ENCODE data around the gene CSRNP2.

Gene CSRNP2

DNA sequence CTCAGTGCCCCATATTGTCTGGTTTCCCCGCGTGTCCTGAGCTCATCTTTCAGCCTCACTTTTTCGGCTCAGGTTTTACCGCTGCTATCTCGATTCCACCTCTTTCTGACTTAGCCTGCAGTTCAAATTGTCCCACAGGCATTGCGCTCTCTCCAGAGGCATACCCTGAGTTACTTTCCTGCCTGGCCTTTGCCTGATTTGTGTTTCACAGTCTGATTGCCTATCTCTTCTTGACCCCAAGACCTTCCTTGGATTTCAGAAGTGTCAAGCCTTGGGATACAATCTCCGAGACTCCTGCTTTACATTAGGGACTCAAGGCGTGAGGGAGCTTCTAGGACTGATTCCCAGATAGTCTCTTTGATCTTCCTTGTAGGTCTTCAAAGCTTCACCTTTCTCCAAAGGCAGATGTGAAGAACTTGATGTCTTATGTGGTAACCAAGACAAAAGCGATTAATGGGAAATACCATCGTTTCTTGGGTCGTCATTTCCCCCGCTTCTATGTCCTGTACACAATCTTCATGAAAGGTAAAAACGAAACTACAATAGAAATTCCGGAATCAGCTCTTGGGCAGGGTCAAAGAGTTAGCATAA, 34.6 kb downstream of the CSRNP2 start:
- H3K4me3 ChIP-seq (replicated peaks in 1 of 2; ENCODE audit: low read depth in 2 of 2, low read length in 2 of 2), result peak overlapping the region; percentile 82 to 89
- no peak for DNase-seq (ENCODE audit: low read depth in 2 of 2)
- TF ChIP-seq, protein P1, sequence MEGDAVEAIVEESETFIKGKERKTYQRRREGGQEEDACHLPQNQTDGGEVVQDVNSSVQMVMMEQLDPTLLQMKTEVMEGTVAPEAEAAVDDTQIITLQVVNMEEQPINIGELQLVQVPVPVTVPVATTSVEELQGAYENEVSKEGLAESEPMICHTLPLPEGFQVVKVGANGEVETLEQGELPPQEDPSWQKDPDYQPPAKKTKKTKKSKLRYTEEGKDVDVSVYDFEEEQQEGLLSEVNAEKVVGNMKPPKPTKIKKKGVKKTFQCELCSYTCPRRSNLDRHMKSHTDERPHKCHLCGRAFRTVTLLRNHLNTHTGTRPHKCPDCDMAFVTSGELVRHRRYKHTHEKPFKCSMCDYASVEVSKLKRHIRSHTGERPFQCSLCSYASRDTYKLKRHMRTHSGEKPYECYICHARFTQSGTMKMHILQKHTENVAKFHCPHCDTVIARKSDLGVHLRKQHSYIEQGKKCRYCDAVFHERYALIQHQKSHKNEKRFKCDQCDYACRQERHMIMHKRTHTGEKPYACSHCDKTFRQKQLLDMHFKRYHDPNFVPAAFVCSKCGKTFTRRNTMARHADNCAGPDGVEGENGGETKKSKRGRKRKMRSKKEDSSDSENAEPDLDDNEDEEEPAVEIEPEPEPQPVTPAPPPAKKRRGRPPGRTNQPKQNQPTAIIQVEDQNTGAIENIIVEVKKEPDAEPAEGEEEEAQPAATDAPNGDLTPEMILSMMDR (IDR thresholded peaks at IDR 0.05; ENCODE audit: low read depth, low read length), result no peak

DNA sequence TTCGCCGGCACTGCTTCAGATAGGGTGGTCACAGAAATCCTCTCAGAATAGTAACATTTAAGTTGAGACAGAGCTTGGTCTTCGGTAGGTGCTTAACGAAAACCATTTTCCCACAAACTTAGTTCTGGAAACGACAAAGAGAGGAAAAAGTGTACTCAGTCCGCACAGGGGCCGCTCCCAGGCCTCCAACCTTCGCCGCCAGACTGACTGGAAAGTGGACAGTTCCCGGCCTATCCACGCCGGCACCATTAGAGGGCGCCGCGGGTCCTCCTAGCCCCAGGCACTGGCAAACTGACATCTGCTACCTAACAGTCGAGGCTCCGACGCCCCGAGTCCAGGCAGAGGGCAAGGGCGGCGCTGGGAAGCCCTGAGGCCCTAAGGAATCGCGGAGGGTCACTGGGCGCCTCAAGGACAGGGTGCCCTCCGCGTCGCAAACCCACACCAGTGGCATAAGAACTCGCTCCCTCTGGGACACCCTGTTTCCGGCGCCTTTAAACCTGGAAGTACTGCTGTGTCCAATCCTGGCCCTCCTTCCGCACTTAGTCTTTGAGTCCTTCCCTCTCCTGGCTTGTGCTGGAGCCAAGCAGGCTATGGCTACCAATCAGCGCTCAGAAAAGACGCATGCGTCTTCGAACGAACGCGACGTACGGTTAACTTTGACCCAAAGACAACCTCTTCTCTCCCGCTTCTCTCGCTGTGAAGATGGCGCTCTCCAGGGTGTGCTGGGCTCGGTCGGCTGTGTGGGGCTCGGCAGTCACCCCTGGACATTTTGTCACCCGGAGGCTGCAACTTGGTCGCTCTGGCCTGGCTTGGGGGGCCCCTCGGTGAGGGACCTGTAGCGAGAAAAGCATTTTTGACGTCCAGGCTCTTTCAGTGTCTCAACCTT, 35.5 kb downstream of the CSRNP2 start, which contains the start of gene LETMD1:
LETMD1 (plus strand) TSS at position 673 of the 886 bp plus-strand sequence; CDS start at position 703, 30 bp downstream.
- TF ChIP-seq, protein P1 (IDR thresholded peaks at IDR 0.05; ENCODE audit: low read depth, low read length), result peak; percentile 91
- peak; percentile 99 for DNase-seq (ENCODE audit: low read depth in 2 of 2)
- H3K4me3 ChIP-seq (replicated peaks in 1 of 2; ENCODE audit: low read depth in 2 of 2, low read length in 2 of 2), result peak within 1 kb of the TSS; percentile 82 to 89

DNA sequence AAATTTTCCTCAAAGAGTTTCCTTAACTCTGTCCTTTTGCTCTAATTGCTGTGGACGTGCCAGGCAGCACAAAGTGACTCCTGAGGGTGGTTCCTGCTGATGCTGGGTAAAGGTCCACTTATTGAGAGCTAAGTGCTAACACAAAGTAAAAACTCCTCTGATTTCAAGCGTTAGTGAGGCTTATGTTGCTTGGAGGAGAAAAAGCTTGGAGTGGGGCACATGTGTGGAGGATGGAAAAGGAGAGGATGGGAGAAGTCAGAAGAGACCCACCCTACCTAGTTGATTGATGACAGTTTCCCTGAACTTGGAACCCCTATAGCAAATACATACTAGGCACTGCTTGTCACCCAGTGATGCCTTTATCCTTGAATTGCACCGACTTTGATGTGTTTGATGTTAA, 47.1 kb downstream of the CSRNP2 start:
- no peak overlapping the region for H3K4me3 ChIP-seq (replicated peaks in 1 of 2; ENCODE audit: low read depth in 2 of 2, low read length in 2 of 2)
- DNase-seq (ENCODE audit: low read depth in 2 of 2), result no peak
- TF ChIP-seq, protein P1 (IDR thresholded peaks at IDR 0.05; ENCODE audit: low read depth, low read length), result no peak

DNA sequence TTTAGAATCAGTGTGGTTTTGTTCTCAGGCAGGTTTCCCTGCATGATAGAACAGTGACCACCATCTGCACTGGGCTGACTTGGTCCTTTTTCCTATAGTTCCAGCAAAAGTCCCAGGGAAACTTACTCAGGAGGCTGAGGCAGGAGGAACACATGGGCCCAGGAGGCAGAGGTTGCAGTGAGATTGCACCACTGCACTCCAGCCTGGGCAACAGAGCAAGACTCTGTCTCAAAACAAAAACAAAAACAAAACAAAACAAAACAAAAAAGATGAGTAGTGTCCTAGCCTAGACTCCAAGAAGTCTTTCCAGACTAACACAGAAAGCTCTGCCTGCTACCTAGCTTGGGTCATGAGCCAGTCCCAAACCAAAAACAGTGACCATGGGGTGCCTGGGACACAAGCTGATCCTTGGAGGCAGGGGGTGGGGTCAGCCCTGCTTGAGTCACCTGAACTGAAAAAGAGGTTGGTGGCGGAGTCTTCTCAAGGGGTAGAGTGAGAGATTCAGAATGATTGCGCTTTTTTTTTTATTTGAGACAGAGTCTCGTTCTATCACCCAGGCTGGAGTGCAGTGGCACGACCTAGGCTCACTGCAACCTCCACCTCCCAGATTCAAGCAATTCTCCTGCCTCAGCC, 49.8 kb downstream of the CSRNP2 start:
- DNase-seq (ENCODE audit: low read depth in 2 of 2), result no peak
- TF ChIP-seq, protein P1 (IDR thresholded peaks at IDR 0.05; ENCODE audit: low read depth, low read length), result no peak
- H3K4me3 ChIP-seq (replicated peaks in 1 of 2; ENCODE audit: low read depth in 2 of 2, low read length in 2 of 2), result no peak overlapping the region

DNA sequence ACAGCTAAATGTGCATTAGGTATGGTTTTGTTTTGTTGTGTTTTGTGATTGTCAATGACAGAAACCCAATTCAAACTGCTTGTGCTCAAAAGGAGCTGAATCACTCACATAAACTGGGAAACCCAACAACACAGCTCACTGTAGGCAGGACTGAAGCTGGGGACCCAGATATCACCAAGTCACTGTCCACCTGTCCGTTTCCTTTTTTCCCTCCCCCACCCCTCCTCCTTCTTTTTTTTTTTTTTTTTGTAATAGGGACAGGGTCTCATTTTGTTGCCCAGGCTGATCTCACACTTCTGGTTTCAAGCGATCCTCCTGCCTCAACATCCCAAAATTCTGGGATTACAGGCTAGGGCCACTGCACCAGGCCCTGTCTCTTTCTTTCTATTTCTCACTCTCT, 50.3 kb downstream of the CSRNP2 start:
- H3K4me3 ChIP-seq (replicated peaks in 1 of 2; ENCODE audit: low read depth in 2 of 2, low read length in 2 of 2), result no peak overlapping the region
- DNase-seq (ENCODE audit: low read depth in 2 of 2), result no peak
- TF ChIP-seq, protein P1 (IDR thresholded peaks at IDR 0.05; ENCODE audit: low read depth, low read length), result no peak

DNA sequence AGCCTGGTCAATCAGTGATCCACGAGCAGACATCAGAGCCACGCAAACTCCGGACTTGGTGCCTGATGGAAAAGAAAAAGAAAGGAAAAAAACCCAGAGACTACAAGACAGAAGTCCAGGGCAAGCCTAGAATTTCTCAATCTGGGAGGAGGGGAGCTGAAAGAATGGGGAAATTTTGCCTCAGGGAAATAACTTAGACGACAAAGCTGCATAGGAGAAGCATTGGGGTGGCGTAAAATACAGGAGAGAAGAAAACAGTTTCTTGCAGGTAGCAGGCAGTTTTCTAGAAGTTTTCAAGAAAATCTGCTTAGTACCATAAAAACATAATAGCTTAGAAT, 54.6 kb downstream of the CSRNP2 start:
- H3K4me3 ChIP-seq (replicated peaks in 1 of 2; ENCODE audit: low read depth in 2 of 2, low read length in 2 of 2), result no peak overlapping the region
- TF ChIP-seq, protein P1 (IDR thresholded peaks at IDR 0.05; ENCODE audit: low read depth, low read length), result no peak

More for the DNA sequence above, 54.6 kb downstream of the CSRNP2 start:
- DNase-seq (ENCODE audit: low read depth in 2 of 2), result peak in 1 of 2 donors; percentile 22
